Nephron (organoid): ENCODE measurements around the gene DIAPH3.

Source experiments
- H3K27ac Mint-ChIP-seq, 3 experiments: 2 replicates each; pipeline ENCODE4 v1.8.0; 2020; ENCODE audit warnings: mixed read lengths in 3 of 3, mild to moderate bottlenecking in 2 of 3, moderate library complexity in 1 of 3
- H3K27me3 Mint-ChIP-seq: 2 replicates; pipeline ENCODE4 v1.8.0; 2021; ENCODE audit warnings: low read depth, mild to moderate bottlenecking, moderate library complexity, mixed read lengths
- H3K36me3 Mint-ChIP-seq: 2 replicates; pipeline ENCODE4 v1.8.0; 2020; ENCODE audit warnings: low read depth, mixed read lengths
- H3K4me1 Mint-ChIP-seq: 2 replicates; pipeline ENCODE4 v1.8.0; 2020; ENCODE audit warnings: mixed read lengths
- H3K4me3 Mint-ChIP-seq, 3 experiments: 2 replicates each; pipeline ENCODE4 v1.8.0; 2020; ENCODE audit warnings: mild to moderate bottlenecking in 3 of 3, mixed read lengths in 3 of 3, moderate library complexity in 2 of 3
- H3K9me3 Mint-ChIP-seq: 2 replicates; pipeline ENCODE4 v1.8.0; 2020; ENCODE audit warnings: mixed read lengths
- CTCF ChIP-seq, 3 experiments: fragments of 200-600 bp; sonication (generic); IDR thresholded peaks; one replicate each; pipeline ENCODE4 v1.5.0; 2021; ENCODE audit warnings: antibody characterized with exemption in 3 of 3; ENCODE audit not compliant: unreplicated experiment in 3 of 3

The DIAPH3 gene

GRCh38 chr13:59747529-59747928, 416.2 kb downstream of the DIAPH3 start:
- H3K4me1 Mint-ChIP-seq = peaks cover 20% of the 10 kb centered on the region
- no peak overlapping the region for H3K4me3 Mint-ChIP-seq
- H3K27ac Mint-ChIP-seq = peak overlapping the region in 1 of 3 experiments; percentile 29
- no peak for TF ChIP-seq CTCF (IDR thresholded peaks at IDR 0.05; ENCODE audit: unreplicated experiment in 3 of 3)
- no peaks in the 10 kb centered on the region for H3K9me3 Mint-ChIP-seq
- no peaks in the 10 kb centered on the region for H3K27me3 Mint-ChIP-seq
- no peaks in the 10 kb centered on the region for H3K36me3 Mint-ChIP-seq

GRCh38 chr13:59746291-59746962, 417.3 kb downstream of the DIAPH3 start:
- no peaks in the 10 kb centered on the region for H3K36me3 Mint-ChIP-seq
- peaks cover 16% of the 10 kb centered on the region for H3K4me1 Mint-ChIP-seq
- no peaks in the 10 kb centered on the region for H3K9me3 Mint-ChIP-seq
- no peak overlapping the region for H3K27ac Mint-ChIP-seq
- no peak for TF ChIP-seq CTCF (IDR thresholded peaks at IDR 0.05; ENCODE audit: unreplicated experiment in 3 of 3)
- no peak overlapping the region for H3K4me3 Mint-ChIP-seq
- H3K27me3 Mint-ChIP-seq = no peaks in the 10 kb centered on the region

DNA sequence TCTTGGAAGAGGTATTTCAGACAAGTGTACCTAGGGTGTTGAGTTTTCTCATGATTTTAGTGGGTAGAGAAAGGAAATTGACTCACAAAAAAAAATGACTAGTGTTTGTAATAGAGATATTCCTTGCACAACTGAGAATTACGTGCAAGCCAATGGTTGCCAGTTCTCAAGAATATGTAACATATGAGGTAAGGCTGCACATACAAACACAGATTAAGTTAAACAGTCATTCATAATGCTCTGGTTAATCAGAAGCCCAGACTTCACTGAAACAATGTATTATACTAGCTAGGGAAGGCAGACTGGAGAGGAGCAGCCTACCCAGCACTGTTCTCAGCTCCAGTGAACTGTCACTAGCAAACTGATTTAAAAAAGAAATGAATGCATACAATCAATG, 418.3 kb downstream of the DIAPH3 start:
- Mint-ChIP-seq H3K9me3 (no peaks in the 10 kb centered on the region), H3K27ac (peak overlapping the region; percentile 59 to 79 (median 63)), H3K4me3 (no peak overlapping the region), H3K27me3 (no peaks in the 10 kb centered on the region), H3K4me1 (peaks cover 6% of the 10 kb centered on the region), H3K36me3 (no peaks in the 10 kb centered on the region)
- no peak for TF ChIP-seq CTCF (IDR thresholded peaks at IDR 0.05; ENCODE audit: unreplicated experiment in 3 of 3)

DNA sequence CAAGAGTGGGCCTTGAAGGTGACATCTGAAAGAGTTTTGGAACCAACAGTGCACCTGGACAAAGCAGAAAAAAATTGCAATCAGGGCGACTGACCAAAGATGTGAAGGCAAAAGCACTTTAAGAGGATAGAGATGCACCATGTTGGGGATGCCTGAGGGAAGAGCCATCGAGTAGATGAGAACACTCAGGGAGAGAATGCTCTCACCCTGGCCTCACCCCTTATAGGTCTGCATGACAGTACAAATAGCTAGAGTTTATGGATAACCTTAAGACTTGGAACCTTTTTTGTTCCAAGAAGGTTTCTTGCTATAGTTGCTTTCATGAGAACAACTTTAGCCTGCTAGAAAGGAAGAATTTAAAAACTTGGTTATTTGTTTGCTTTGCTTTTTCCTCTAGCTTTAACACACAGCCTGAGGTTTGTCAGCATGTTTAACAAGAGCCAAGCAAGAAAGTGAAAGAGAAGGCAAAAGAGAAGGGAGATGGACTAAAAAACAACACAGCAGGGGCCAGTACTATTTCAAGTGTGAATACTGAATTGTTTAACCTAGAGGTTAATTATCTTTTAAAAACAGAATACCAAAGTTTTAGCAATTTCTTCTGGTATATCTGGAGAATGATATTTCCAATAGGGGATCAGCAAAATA, 418.9 kb downstream of the DIAPH3 start:
- peaks cover 6% of the 10 kb centered on the region for H3K4me1 Mint-ChIP-seq
- TF ChIP-seq CTCF (IDR thresholded peaks at IDR 0.05; ENCODE audit: unreplicated experiment in 3 of 3) = no peak
- H3K36me3 Mint-ChIP-seq = no peaks in the 10 kb centered on the region
- no peaks in the 10 kb centered on the region for H3K9me3 Mint-ChIP-seq
- peak overlapping the region; percentile 59 to 79 (median 63) for H3K27ac Mint-ChIP-seq
- no peak overlapping the region for H3K4me3 Mint-ChIP-seq
- no peaks in the 10 kb centered on the region for H3K27me3 Mint-ChIP-seq

- Mint-ChIP-seq H3K27ac (peak overlapping the region in 2 of 3 experiments; percentile 1 to 25), H3K4me1 (peaks cover 6% of the 10 kb centered on the region), H3K9me3 (no peaks in the 10 kb centered on the region), H3K36me3 (no peaks in the 10 kb centered on the region), H3K27me3 (no peaks in the 10 kb centered on the region), H3K4me3 (no peak overlapping the region)
- TF ChIP-seq CTCF (IDR thresholded peaks at IDR 0.05; ENCODE audit: unreplicated experiment in 3 of 3) = no peak
Observed at GRCh38 chr13:59743195-59743594, 420.5 kb downstream of the DIAPH3 start.

GRCh38 chr13:59742467-59742866, 421.3 kb downstream of the DIAPH3 start:
- no peaks in the 10 kb centered on the region for H3K27me3 Mint-ChIP-seq
- H3K9me3 Mint-ChIP-seq = no peaks in the 10 kb centered on the region
- peaks cover 6% of the 10 kb centered on the region for H3K4me1 Mint-ChIP-seq

More at GRCh38 chr13:59742467-59742866, 421.3 kb downstream of the DIAPH3 start:
- TF ChIP-seq CTCF (IDR thresholded peaks at IDR 0.05; ENCODE audit: unreplicated experiment in 3 of 3) = no peak
- H3K27ac Mint-ChIP-seq = peak overlapping the region in 1 of 3 experiments; percentile 56
- no peak overlapping the region for H3K4me3 Mint-ChIP-seq
- H3K36me3 Mint-ChIP-seq = no peaks in the 10 kb centered on the region
